Measurements from ENCODE around the gene ARHGAP1.
"Not testable (repeated sequence)": the region's sequence is repeated elsewhere in the genome, so short reads cannot be mapped to it uniquely, and the experiment has no call there.

ARHGAP1 gene

DNA sequence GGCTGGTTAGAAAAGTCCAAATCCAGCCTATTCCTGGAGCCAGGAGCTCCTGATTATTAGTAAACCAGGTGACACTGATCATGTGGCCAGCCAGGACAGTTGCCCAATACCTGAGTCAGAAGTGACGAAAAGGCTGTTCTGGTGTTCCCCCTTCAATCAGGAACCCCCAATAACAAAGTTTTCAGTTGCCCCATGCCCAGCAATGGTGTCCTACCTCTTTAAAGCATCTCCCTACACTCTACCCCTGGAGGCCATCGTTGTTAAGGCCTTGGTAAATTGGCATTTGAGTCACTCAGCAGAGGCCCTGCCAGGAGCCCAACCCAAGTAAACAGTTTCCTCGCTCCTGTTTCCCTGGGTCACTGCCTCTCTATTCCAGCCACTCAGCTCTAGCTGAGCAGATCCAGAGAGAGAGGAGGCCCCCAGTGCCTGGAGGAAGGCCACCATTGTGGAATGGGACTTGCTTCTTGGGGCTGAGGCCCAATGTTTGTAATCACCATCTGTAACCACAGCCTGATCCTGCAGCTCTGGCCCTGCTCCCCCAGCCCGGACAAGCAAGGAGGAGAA lies 25.0 kb downstream of the ARHGAP1 start:
- peak overlapping the region in 4 of 5 donors; percentile 4 to 66 (median 57) for H3K9ac ChIP-seq (ENCODE audit: low read length in 5 of 5)
- H3K4me3 ChIP-seq (ENCODE audit: low read depth in 1 of 5, low read length in 5 of 5): peak overlapping the region in 2 of 5 donors; percentile 4 to 13
- no peaks in the 10 kb centered on the region for H3K9me3 ChIP-seq (ENCODE audit: control insufficient read depth in 5 of 5, low read length in 5 of 5)
- peak overlapping the region; percentile 82 for H3K27ac ChIP-seq (ENCODE audit: low read depth, low read length)
- H3K36me3 ChIP-seq (ENCODE audit: control insufficient read depth in 5 of 5, insufficient read depth in 5 of 5, low read length in 5 of 5): peaks cover 0 to 73% (median 65%) of the 10 kb centered on the region in 5 donors
- H3K4me1 ChIP-seq (ENCODE audit: control insufficient read depth in 5 of 5, insufficient read depth in 5 of 5, low read length in 5 of 5): peaks cover 3 to 61% (median 39%) of the 10 kb centered on the region in 5 donors
- H3K27me3 ChIP-seq (ENCODE audit: control insufficient read depth in 5 of 5, insufficient read depth in 4 of 5, low read length in 5 of 5): no peaks in the 10 kb centered on the region

DNA sequence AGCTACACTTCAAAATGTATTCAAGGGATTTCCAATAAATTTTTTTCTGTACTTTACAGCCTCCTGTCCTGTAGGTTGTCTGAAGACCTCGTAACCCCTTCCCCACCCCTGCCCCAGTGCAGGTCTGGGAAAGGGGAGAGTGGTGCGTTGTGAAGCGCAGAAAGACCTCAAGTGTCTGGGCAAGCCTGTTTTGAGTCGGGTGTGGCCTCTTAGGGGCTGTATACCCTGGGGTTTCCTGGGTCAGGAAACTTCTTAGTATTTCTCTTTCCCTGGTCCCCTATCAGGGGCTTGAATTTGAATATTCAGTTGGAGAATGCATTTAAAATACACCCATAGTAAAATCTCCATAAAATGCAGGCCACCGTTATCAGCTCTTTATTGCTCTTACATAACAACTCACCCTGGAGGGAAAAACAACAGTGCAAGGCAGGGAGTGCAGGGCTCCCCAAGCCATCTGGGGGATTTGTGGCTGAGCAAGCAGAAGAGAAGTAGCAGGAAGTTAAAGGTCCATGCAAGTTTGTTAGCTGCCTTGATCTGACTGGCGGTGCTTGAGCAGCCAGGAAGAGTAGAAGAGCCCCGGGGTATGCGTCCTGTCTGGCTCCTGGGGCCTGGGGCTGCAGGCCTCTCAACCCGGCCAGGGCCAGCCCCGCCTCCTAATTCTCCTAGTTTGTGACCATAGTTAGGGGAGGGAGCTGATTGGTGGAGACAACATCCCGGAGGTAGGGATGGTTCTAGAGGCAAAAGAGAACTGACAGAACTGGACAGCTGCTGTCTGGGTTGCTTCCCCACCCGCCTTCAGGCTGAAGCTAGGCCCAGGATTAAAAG lies 25.7 kb downstream of the ARHGAP1 start:
- Histone ChIP-seq H3K9ac (ENCODE audit: low read length in 5 of 5) (peak overlapping the region in 4 of 5 donors; percentile 34 to 66 (median 56)), H3K27ac (ENCODE audit: low read depth, low read length) (peak overlapping the region; percentile 82), H3K9me3 (ENCODE audit: control insufficient read depth in 5 of 5, low read length in 5 of 5) (no peaks in the 10 kb centered on the region), H3K4me3 (ENCODE audit: low read depth in 1 of 5, low read length in 5 of 5) (peak overlapping the region in 1 of 5 donors; percentile 13), H3K27me3 (ENCODE audit: control insufficient read depth in 5 of 5, insufficient read depth in 4 of 5, low read length in 5 of 5) (no peaks in the 10 kb centered on the region), H3K4me1 (ENCODE audit: control insufficient read depth in 5 of 5, insufficient read depth in 5 of 5, low read length in 5 of 5) (peaks cover 3 to 62% (median 39%) of the 10 kb centered on the region in 5 donors), H3K36me3 (ENCODE audit: control insufficient read depth in 5 of 5, insufficient read depth in 5 of 5, low read length in 5 of 5) (peaks cover 1 to 73% (median 62%) of the 10 kb centered on the region in 5 donors)

GRCh38 chr11:46673713-46674462 lies 26.5 kb downstream of the ARHGAP1 start:
- H3K27me3 ChIP-seq (ENCODE audit: control insufficient read depth in 5 of 5, insufficient read depth in 4 of 5, low read length in 5 of 5): no peaks in the 10 kb centered on the region
- peak overlapping the region in 1 of 5 donors; percentile 32 for H3K9ac ChIP-seq (ENCODE audit: low read length in 5 of 5)
- H3K36me3 ChIP-seq (ENCODE audit: control insufficient read depth in 5 of 5, insufficient read depth in 5 of 5, low read length in 5 of 5): peaks cover 9 to 73% (median 62%) of the 10 kb centered on the region in 5 donors
- no peaks in the 10 kb centered on the region for H3K9me3 ChIP-seq (ENCODE audit: control insufficient read depth in 5 of 5, low read length in 5 of 5)
- H3K4me3 ChIP-seq (ENCODE audit: low read depth in 1 of 5, low read length in 5 of 5): no peak overlapping the region
- peak overlapping the region; percentile 82 for H3K27ac ChIP-seq (ENCODE audit: low read depth, low read length)
- peaks cover 3 to 63% (median 39%) of the 10 kb centered on the region in 5 donors for H3K4me1 ChIP-seq (ENCODE audit: control insufficient read depth in 5 of 5, insufficient read depth in 5 of 5, low read length in 5 of 5)

- peaks cover 3 to 58% (median 41%) of the 10 kb centered on the region in 5 donors for H3K4me1 ChIP-seq (ENCODE audit: control insufficient read depth in 5 of 5, insufficient read depth in 5 of 5, low read length in 5 of 5)
- H3K27me3 ChIP-seq (ENCODE audit: control insufficient read depth in 5 of 5, insufficient read depth in 4 of 5, low read length in 5 of 5): no peaks in the 10 kb centered on the region
- no peak overlapping the region for H3K4me3 ChIP-seq (ENCODE audit: low read depth in 1 of 5, low read length in 5 of 5)
- no peak overlapping the region for H3K9ac ChIP-seq (ENCODE audit: low read length in 5 of 5)
- no peaks in the 10 kb centered on the region for H3K9me3 ChIP-seq (ENCODE audit: control insufficient read depth in 5 of 5, low read length in 5 of 5)
- H3K27ac ChIP-seq (ENCODE audit: low read depth, low read length): no peak overlapping the region
- H3K36me3 ChIP-seq (ENCODE audit: control insufficient read depth in 5 of 5, insufficient read depth in 5 of 5, low read length in 5 of 5): peaks cover 11 to 76% (median 65%) of the 10 kb centered on the region in 5 donors
Observed at GRCh38 chr11:46672381-46672839, 28.0 kb downstream of the ARHGAP1 start.

DNA sequence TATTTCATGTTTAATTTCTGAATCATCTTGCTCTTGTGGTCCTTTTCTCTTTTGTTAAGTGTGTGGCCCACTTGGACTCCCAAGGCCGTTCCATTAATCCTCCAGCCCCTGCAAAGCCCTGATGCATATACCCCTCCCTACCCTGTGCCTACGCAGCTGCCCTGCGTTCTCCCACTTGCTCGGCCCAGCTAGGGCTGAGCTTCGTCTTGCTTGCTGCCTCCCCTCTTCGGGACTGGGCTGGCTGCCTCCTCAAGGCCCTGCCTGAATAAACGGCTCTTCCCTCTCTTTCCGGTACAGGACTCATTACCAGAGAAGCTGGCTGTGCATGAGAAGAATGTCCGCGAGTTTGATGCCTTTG lies 28.5 kb downstream of the ARHGAP1 start:
- Histone ChIP-seq H3K9ac (ENCODE audit: low read length in 5 of 5) (no peak overlapping the region), H3K4me1 (ENCODE audit: control insufficient read depth in 5 of 5, insufficient read depth in 5 of 5, low read length in 5 of 5) (peaks cover 6 to 58% (median 41%) of the 10 kb centered on the region in 5 donors), H3K4me3 (ENCODE audit: low read depth in 1 of 5, low read length in 5 of 5) (no peak overlapping the region), H3K27me3 (ENCODE audit: control insufficient read depth in 5 of 5, insufficient read depth in 4 of 5, low read length in 5 of 5) (no peaks in the 10 kb centered on the region), H3K27ac (ENCODE audit: low read depth, low read length) (no peak overlapping the region), H3K36me3 (ENCODE audit: control insufficient read depth in 5 of 5, insufficient read depth in 5 of 5, low read length in 5 of 5) (peaks cover 11 to 77% (median 68%) of the 10 kb centered on the region in 5 donors), H3K9me3 (ENCODE audit: control insufficient read depth in 5 of 5, low read length in 5 of 5) (no peaks in the 10 kb centered on the region)

DNA sequence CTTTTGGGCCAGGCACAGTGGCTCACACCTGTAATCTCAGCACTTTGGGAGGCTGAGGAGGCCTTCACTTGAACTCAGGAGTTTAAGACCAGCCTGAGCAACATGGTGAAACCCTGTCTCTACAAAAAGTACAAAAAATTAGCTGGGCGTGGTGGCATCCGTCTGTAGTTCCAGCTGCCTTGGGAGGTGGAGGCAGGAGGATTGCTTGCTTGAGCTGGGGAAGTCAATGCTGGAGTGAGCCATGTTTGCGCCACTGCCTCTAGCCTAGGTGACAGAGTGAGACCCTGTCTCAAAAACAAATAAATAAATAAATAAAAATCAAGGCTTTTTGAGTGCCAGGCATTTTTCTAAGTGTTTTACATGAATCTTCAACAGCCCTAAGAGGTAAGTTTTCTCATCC lies 29.9 kb downstream of the ARHGAP1 start:
- H3K9me3 ChIP-seq (ENCODE audit: control insufficient read depth in 5 of 5, low read length in 5 of 5); H3K27me3 ChIP-seq (ENCODE audit: control insufficient read depth in 5 of 5, insufficient read depth in 4 of 5, low read length in 5 of 5); H3K4me3 ChIP-seq (ENCODE audit: low read depth in 1 of 5, low read length in 5 of 5); H3K27ac ChIP-seq (ENCODE audit: low read depth, low read length); H3K9ac ChIP-seq (ENCODE audit: low read length in 5 of 5): not testable (repeated sequence)
- H3K4me1 ChIP-seq (ENCODE audit: control insufficient read depth in 5 of 5, insufficient read depth in 5 of 5, low read length in 5 of 5): peaks cover 8 to 55% (median 39%) of the 10 kb centered on the region in 5 donors
- H3K36me3 ChIP-seq (ENCODE audit: control insufficient read depth in 5 of 5, insufficient read depth in 5 of 5, low read length in 5 of 5): peaks cover 11 to 78% (median 69%) of the 10 kb centered on the region in 5 donors

DNA sequence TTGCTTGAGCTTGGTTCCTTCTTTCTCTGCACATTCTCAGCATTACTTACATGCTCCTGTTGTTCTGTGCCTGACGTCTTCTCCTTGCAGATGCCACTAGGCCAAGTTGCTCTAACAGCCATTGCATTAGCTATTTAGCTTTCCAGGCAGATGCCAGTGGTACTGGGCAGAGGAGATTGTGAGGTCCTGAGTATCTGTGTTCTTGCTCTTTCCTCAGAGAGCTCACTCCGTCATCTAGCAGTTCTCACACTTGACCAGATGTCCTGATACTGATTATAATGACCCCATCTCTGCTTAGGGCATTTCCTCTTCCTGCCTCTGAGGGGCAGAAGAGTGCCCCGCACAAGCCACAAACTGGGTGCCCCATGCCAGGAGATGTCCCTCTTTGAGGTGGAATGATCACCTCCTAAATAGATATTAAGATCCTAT lies 30.7 kb downstream of the ARHGAP1 start:
- H3K9me3 ChIP-seq (ENCODE audit: control insufficient read depth in 5 of 5, low read length in 5 of 5): no peaks in the 10 kb centered on the region
- H3K27me3 ChIP-seq (ENCODE audit: control insufficient read depth in 5 of 5, insufficient read depth in 4 of 5, low read length in 5 of 5): no peaks in the 10 kb centered on the region
- peaks cover 8 to 47% (median 31%) of the 10 kb centered on the region in 5 donors for H3K4me1 ChIP-seq (ENCODE audit: control insufficient read depth in 5 of 5, insufficient read depth in 5 of 5, low read length in 5 of 5)
- no peak overlapping the region for H3K27ac ChIP-seq (ENCODE audit: low read depth, low read length)
- H3K9ac ChIP-seq (ENCODE audit: low read length in 5 of 5): no peak overlapping the region
- H3K36me3 ChIP-seq (ENCODE audit: control insufficient read depth in 5 of 5, insufficient read depth in 5 of 5, low read length in 5 of 5): peaks cover 11 to 85% (median 77%) of the 10 kb centered on the region in 5 donors
- H3K4me3 ChIP-seq (ENCODE audit: low read depth in 1 of 5, low read length in 5 of 5): no peak overlapping the region

- Histone ChIP-seq H3K27me3 (ENCODE audit: control insufficient read depth in 5 of 5, insufficient read depth in 4 of 5, low read length in 5 of 5) (no peaks in the 10 kb centered on the region), H3K4me3 (ENCODE audit: low read depth in 1 of 5, low read length in 5 of 5) (no peak overlapping the region), H3K9ac (ENCODE audit: low read length in 5 of 5) (no peak overlapping the region), H3K4me1 (ENCODE audit: control insufficient read depth in 5 of 5, insufficient read depth in 5 of 5, low read length in 5 of 5) (peaks cover 8 to 35% (median 20%) of the 10 kb centered on the region in 5 donors), H3K36me3 (ENCODE audit: control insufficient read depth in 5 of 5, insufficient read depth in 5 of 5, low read length in 5 of 5) (peaks cover 11 to 88% (median 83%) of the 10 kb centered on the region in 5 donors), H3K27ac (ENCODE audit: low read depth, low read length) (no peak overlapping the region), H3K9me3 (ENCODE audit: control insufficient read depth in 5 of 5, low read length in 5 of 5) (no peaks in the 10 kb centered on the region)
Observed at GRCh38 chr11:46668480-46669085, 31.8 kb downstream of the ARHGAP1 start.

DNA sequence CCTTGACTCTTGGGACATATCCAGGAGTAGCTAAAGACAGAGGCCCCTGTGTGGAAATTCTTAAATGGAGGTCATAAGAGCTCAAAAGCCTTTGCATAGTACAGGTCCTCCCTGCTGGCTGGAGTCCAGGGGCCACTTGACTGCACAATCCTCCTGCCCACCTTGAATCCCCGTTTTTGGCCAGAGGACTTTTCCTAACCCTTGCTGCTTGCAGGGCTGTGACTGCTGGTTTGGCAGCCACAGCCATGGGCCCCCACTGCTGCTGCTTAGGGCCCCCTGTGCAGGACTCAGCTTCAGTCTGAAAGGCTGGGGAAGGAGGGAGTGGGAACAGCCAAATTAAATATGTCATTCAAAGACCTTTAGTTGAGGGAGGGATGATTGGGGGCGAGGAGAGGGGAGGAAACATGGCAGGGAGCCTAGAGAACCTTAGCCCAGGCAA lies 33.4 kb downstream of the ARHGAP1 start:
- no peaks in the 10 kb centered on the region for H3K27me3 ChIP-seq (ENCODE audit: control insufficient read depth in 5 of 5, insufficient read depth in 4 of 5, low read length in 5 of 5)
- no peak overlapping the region for H3K4me3 ChIP-seq (ENCODE audit: low read depth in 1 of 5, low read length in 5 of 5)
- no peaks in the 10 kb centered on the region for H3K9me3 ChIP-seq (ENCODE audit: control insufficient read depth in 5 of 5, low read length in 5 of 5)
- peaks cover 8 to 35% (median 19%) of the 10 kb centered on the region in 5 donors for H3K4me1 ChIP-seq (ENCODE audit: control insufficient read depth in 5 of 5, insufficient read depth in 5 of 5, low read length in 5 of 5)
- H3K9ac ChIP-seq (ENCODE audit: low read length in 5 of 5): peak overlapping the region in 2 of 5 donors; percentile 26 to 27
- peak overlapping the region; percentile 82 for H3K27ac ChIP-seq (ENCODE audit: low read depth, low read length)
- peaks cover 16 to 85% (median 80%) of the 10 kb centered on the region in 5 donors for H3K36me3 ChIP-seq (ENCODE audit: control insufficient read depth in 5 of 5, insufficient read depth in 5 of 5, low read length in 5 of 5)
